Cardiac ventricle fibroblast (primary cell): ENCODE data around the gene KLHL7. TPM values are rescaled to one million over a fixed set of nuclear protein-coding genes. Genes with fewer than 3 reads are reported as not detected.

ENCODE experiments used
- total RNA-seq: library from RNA; depleted of rRNA; stranded (reverse); fragments of >200 nt; gene quantifications from 2 replicates; pipeline ENCODE4 v1.2.3, GENCODE V29; 2015

Gene KLHL7, protein sequence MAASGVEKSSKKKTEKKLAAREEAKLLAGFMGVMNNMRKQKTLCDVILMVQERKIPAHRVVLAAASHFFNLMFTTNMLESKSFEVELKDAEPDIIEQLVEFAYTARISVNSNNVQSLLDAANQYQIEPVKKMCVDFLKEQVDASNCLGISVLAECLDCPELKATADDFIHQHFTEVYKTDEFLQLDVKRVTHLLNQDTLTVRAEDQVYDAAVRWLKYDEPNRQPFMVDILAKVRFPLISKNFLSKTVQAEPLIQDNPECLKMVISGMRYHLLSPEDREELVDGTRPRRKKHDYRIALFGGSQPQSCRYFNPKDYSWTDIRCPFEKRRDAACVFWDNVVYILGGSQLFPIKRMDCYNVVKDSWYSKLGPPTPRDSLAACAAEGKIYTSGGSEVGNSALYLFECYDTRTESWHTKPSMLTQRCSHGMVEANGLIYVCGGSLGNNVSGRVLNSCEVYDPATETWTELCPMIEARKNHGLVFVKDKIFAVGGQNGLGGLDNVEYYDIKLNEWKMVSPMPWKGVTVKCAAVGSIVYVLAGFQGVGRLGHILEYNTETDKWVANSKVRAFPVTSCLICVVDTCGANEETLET
- total RNA-seq: 18.5 and 22.1 TPM in 2 replicates

DNA sequence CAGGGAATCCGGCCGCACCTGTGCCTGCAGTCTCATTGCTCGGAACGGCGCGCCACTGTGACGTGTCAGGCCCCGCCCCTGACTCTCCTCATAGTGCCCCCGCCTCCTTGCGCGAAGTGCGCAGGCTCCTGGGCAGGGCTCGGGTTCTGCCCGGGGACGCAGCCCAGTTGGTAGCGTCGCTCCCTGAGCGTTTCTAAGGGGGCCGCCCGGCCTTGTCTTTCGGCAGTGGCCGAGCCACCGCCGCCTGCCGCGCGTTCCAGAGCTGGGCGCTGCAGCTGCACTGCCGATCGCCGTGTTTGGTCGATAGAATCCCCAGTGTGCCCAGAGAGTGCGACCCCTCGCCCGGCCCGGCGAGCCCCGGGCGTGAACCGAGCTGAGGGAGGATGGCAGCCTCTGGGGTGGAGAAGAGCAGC, at the start of gene KLHL7:
KLHL7 (plus strand) TSS at position 142 of the 413 bp plus-strand sequence; CDS start at position 384, 242 bp downstream.

DNA sequence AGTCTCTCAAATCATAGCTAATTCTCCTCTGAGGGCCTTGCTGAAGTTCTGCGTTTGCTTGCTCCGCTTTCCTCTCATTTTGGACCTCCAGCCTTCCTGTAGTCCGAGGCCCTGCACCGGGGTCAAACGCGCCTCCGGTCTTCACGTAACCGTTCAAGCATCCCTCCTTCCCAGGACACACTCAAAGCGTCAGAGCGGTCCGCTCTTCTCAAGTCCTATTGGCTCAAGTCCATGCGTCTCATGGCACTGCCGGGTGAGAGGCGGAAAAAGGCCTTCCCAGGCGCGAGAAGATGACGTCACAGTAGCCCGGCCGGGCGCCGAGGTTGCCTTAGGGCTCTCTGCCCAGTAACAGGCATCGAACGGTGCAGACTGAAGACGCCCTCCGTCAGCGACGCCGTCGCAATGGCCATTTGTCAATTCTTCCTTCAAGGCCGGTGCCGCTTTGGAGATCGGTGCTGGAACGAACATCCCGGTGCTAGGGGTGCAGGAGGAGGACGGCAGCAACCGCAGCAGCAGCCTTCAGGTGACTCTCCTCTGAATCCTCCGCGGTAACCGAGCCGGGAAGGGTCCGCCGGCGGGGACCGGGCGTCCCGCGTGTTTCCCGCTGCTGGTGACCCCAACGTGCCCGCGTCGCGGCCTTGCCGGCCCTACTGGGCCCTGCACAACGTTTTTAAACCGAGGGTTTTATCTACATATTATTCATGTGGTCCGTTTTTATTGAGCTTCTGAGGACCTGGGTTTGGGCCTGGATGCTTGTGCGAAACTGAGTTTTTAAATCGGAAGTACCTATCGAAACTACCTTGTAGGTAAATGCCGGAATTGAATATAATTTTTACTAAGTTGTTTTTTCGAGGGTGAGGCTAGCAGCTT, 76.3 kb downstream of the KLHL7 start, which contains the start of gene NUP42:
NUP42 (plus strand) TSS at position 365 of the 870 bp plus-strand sequence; CDS start at position 403, 38 bp downstream.

Other genes with a start within 250 kb of the KLHL7 start
- gene HYCC1, start 91.7 kb upstream of the KLHL7 start, total RNA-seq: 76.6 and 108 TPM in 2 replicates
- 14.6 and 15.7 TPM in 2 replicates for gene NUP42, start 76.3 kb downstream of the KLHL7 start, total RNA-seq
- gene GPNMB, start 141.0 kb downstream of the KLHL7 start, total RNA-seq: 196 and 209 TPM in 2 replicates
- gene MALSU1, start 193.6 kb downstream of the KLHL7 start, total RNA-seq: 66.0 and 73.8 TPM in 2 replicates